GM12878 (cell line): Measurements from ENCODE around the gene SLC25A45. TPM values are rescaled to one million over a fixed set of nuclear protein-coding genes. Genes with fewer than 3 reads are reported as not detected.

Experiments used
- ATAC-seq: fragments of 200-7000 bp; cut with Tn5 transposase; 3 replicates; pipeline ENCODE4 v1.9.1; 2020; ENCODE audit warnings: mild to moderate bottlenecking, moderate library complexity
- BruUV-seq: library from RNA; stranded (reverse); fragments of 400-500 nt; replicated peaks from 2 replicates; lab custom pipeline; 2021; lab: Mats Ljungman, UMichigan
- CTCF ChIA-PET: fragments of 300-600 bp; sonication (Branson Sonifier 250); formaldehyde crosslinking; extraction: SDS; loops from one replicate; lab custom pipeline; 2021; ENCODE audit warnings: inconsistent platforms; lab: Yijun Ruan, JAX
- POLR2A ChIA-PET: fragments of 350-600 bp; formaldehyde crosslinking; extraction: SDS; loops from one replicate; lab custom pipeline; 2021; ENCODE audit warnings: inconsistent platforms; lab: Charles Lee
- RAD21 ChIA-PET: fragments of 300-600 bp; sonication (Branson Sonifier 250); formaldehyde crosslinking; loops from one replicate; lab custom pipeline; 2023; ENCODE audit warnings: antibody characterized with exemption; ENCODE audit not compliant: unreplicated experiment; lab: Charles Lee
- SMC1A ChIA-PET: fragments of 300-600 bp; sonication (Branson Sonifier 250); formaldehyde crosslinking; loops from one replicate; lab custom pipeline; 2023; ENCODE audit not compliant: unreplicated experiment, uncharacterized antibody; lab: Charles Lee
- DNase-seq: peaks from one replicate; pipeline ENCODE4 v3.0.0-alpha.2; 2011; ENCODE audit warnings: low read depth, low spot score
- FAIRE-seq: peaks from 3 replicates; lab custom pipeline; 2011; peaks lifted over from hg19 to GRCh38; lab: Jason Lieb, UNC
- H2AFZ ChIP-seq: 2 replicates; pipeline ENCODE4 v1.6.0; 2011; ENCODE audit warnings: low read depth, low read length, control low read depth; ENCODE audit not compliant: control insufficient read depth
- H3K27ac ChIP-seq: 2 replicates; pipeline ENCODE4 v1.5.1; 2011; ENCODE audit warnings: control low read depth; ENCODE audit not compliant: control insufficient read depth, insufficient read depth
- H3K27me3 ChIP-seq, 2 experiments: replicated peaks in 1 of 2; 2 replicates each; pipeline versions ENCODE4 v1.6.0 to v1.6.1; 2011; ENCODE audit warnings: low read length in 1 of 2; ENCODE audit not compliant: control insufficient read depth in 2 of 2, insufficient read depth in 2 of 2
- H3K36me3 ChIP-seq, 2 experiments: 2 replicates each; pipeline ENCODE4 v1.5.1; 2011; ENCODE audit warnings: low read length in 1 of 2; ENCODE audit not compliant: control insufficient read depth in 2 of 2, insufficient read depth in 2 of 2
- H3K4me1 ChIP-seq: 2 replicates; pipeline ENCODE4 v1.6.1; 2011; ENCODE audit warnings: mild to moderate bottlenecking, low read length, moderate library complexity, mixed read lengths; ENCODE audit not compliant: control insufficient read depth, insufficient read depth
- H3K4me2 ChIP-seq: 2 replicates; pipeline ENCODE4 v1.6.0; 2011; ENCODE audit warnings: control low read depth; ENCODE audit not compliant: control insufficient read depth, insufficient read depth
- H3K4me3 ChIP-seq: fragments of 200-600 bp; sonication (generic); 2 replicates; pipeline ENCODE4 v1.5.1; 2016
- H3K79me2 ChIP-seq: 2 replicates; pipeline ENCODE4 v1.6.0; 2011; ENCODE audit warnings: low read length; ENCODE audit not compliant: control insufficient read depth, insufficient read depth
- H3K9ac ChIP-seq: 2 replicates; pipeline ENCODE4 v1.8.0; 2011; ENCODE audit warnings: low read length, control low read depth, mixed read lengths; ENCODE audit not compliant: control insufficient read depth, insufficient read depth
- H3K9me3 ChIP-seq: replicated peaks from 3 replicates; pipeline ENCODE4 v1.5.1; 2011; ENCODE audit warnings: mild to moderate bottlenecking, low read length; ENCODE audit not compliant: control insufficient read depth, insufficient read depth
- H4K20me1 ChIP-seq: 2 replicates; pipeline ENCODE4 v1.6.0; 2011; ENCODE audit not compliant: control insufficient read depth, insufficient read depth
- BCL3 ChIP-seq: IDR thresholded peaks from 2 replicates; pipeline ENCODE4 v1.6.1; 2011; ENCODE audit warnings: borderline replicate concordance, low read depth, mild to moderate bottlenecking, moderate library complexity, low read length; ENCODE audit not compliant: insufficient read depth, poor library complexity, severe bottlenecking
- CUX1 ChIP-seq: IDR thresholded peaks from 2 replicates; pipeline ENCODE4 v1.6.1; 2012; ENCODE audit warnings: improper control_type of control experiment, low read depth, low read length; ENCODE audit not compliant: insufficient replicate concordance
- ETV6 ChIP-seq, 2 experiments: fragments of 450-650 bp in 1 of 2; IDR thresholded peaks in 1 of 2; conservative IDR thresholded peaks in 1 of 2; 2 replicates each; pipeline ENCODE4 v1.6.1; 2014; ENCODE audit warnings: antibody characterized with exemption in 1 of 2, borderline replicate concordance in 1 of 2, low read depth in 1 of 2, mild to moderate bottlenecking in 1 of 2, moderate library complexity in 1 of 2
- HDGF ChIP-seq: fragments of 450-650 bp; IDR thresholded peaks from 2 replicates; pipeline ENCODE4 v1.6.1; 2016; ENCODE audit warnings: antibody characterized with exemption
- NBN ChIP-seq: fragments of 450-650 bp; IDR thresholded peaks from 2 replicates; pipeline ENCODE4 v1.6.1; 2016
- PBX3 ChIP-seq: IDR thresholded peaks from 2 replicates; pipeline ENCODE4 v1.6.1; 2011; ENCODE audit warnings: mild to moderate bottlenecking, low read depth, low read length, moderate library complexity; ENCODE audit not compliant: insufficient replicate concordance
- POLR2A ChIP-seq: IDR thresholded peaks from 2 replicates; pipeline ENCODE4 v1.6.1; 2011; ENCODE audit warnings: low read depth, mild to moderate bottlenecking, low read length
- TCF3 ChIP-seq: IDR thresholded peaks from 2 replicates; pipeline ENCODE4 v1.6.1; 2012; ENCODE audit warnings: low read depth, mild to moderate bottlenecking, low read length, borderline replicate concordance; ENCODE audit not compliant: insufficient read depth
- WGBS: methylation state at CpG from one replicate; pipeline ENCODE4 v1.1.6; 2016; ENCODE audit warnings: low lambda C conversion rate; ENCODE audit not compliant: insufficient replicate concordance, insufficient coverage; ENCODE audit errors: missing lambda C conversion rate; 5-methylcytosine and 5-hydroxymethylcytosine counted together
- in situ Hi-C: fragments of 300-500 bp; cut with MboI; formaldehyde crosslinking; loops from 9 replicates; pipeline ENCODE4 v1.14.3; 2018; ENCODE audit warnings: mixed read lengths
- intact Hi-C: fragments of 100-400 bp; cut with micrococcal nuclease; formaldehyde crosslinking; loops from one replicate; pipeline ENCODE4 v1.14.2; 2022; ENCODE audit not compliant: unreplicated experiment
- polyA plus RNA-seq, 11 experiments: library from polyadenylated mRNA; depleted of rRNA in 4 of 11; unstranded in 6 of 11; stranded (reverse) in 5 of 11; fragments of >200 nt; fragmentation: Nextera tagmentation in 4 of 11; fragmentation: Illumina TruSeq in 1 of 11; extraction: Ambion mirVana in 4 of 11; extraction: Trizol in 1 of 11; gene quantifications; 1 replicate in 1 of 11; 2 replicates in 10 of 11; pipeline versions ENCODE4 v1.2.1 to v1.2.3, GENCODE V29; 2011 to 2016; ENCODE audit warnings: inconsistent platforms in 2 of 11, missing spikeins in 2 of 11, low read depth in 1 of 11
- total RNA-seq, 4 experiments: library from RNA; depleted of rRNA in 3 of 4; stranded (reverse); fragments of >200 nt in 3 of 4; fragmentation: Illumina TruSeq in 1 of 4; extraction: Trizol in 1 of 4; gene quantifications; 2 replicates each; pipeline versions ENCODE4 v1.2.1 to v1.2.3, GENCODE V29; 2013 to 2021

Gene SLC25A45
- total and polyA plus RNA-seq, 10 of the 15 experiments (the other 5 are each of a cell fraction or from before 2014, with no cell fraction given): 4.1 to 35.2 (median 20.3) TPM

GRCh38 chr11:65429068-65429681 is 46.7 kb upstream of the SLC25A45 start (continued):
- peak; percentile 60 for TF ChIP-seq PBX3
- TF ChIP-seq NBN: peak; percentile 79
- TF ChIP-seq ETV6 (conservative IDR thresholded peaks at IDR 0.05 in 1 of 2, IDR thresholded peaks at IDR 0.05 in 1 of 2; ENCODE audit: borderline replicate concordance in 1 of 2, low read depth in 1 of 2): 0 out of 4 replicates have a peak, but pooled peaks of 1 of the 2 experiments have one; percentile 27
- peak; percentile 75 for TF ChIP-seq HDGF

GRCh38 chr11:65428578-65429067 is 46.2 kb upstream of the SLC25A45 start:
- 43% methylated on average over 5 of the region's 5 CpGs for WGBS
- H3K79me2 ChIP-seq: peaks cover 99% of the 10 kb centered on the region
- peak; percentile 0; the same call in 1 of the 3 replicates for ATAC-seq
- BruUV-seq: no TSS peak
- peak overlapping the region; percentile 100 for H3K4me2 ChIP-seq
- peak overlapping the region; percentile 95 for H3K4me3 ChIP-seq
- ChIA-PET POLR2A (interaction anchor here (2.5 kb wide), 1 partner anchor 70 kb away, joined by 21 read pairs; the partner anchor contains the start of gene MALAT1), SMC1A (interaction anchor here (1.4 to 1.8 kb wide), 2 partner anchors 10 to 12 kb away, joined by 3 to 4 read pairs; no protein-coding TSS in a partner anchor), CTCF (interaction anchor here (1.0 kb wide), 1 partner anchor 9 kb away, joined by 4 read pairs; no protein-coding TSS in a partner anchor), RAD21 (interaction anchor here (1.0 to 15.3 kb wide), 3 partner anchors 11 to 68 kb away, joined by 3 to 282 read pairs (median 4); partner anchors contain the start of gene MALAT1)
- in situ Hi-C loops: loop anchor here (10.0 kb wide), 1 partner anchor 564 kb away; no protein-coding TSS in a partner anchor
- H2AFZ ChIP-seq: no peak overlapping the region
- H3K36me3 ChIP-seq: no peaks in the 10 kb centered on the region; a peak in 2 of 4 replicates
- H3K9ac ChIP-seq: peak overlapping the region; percentile 58
- peaks cover 13% of the 10 kb centered on the region for H4K20me1 ChIP-seq
- no peak for FAIRE-seq
- peaks cover 33% of the 10 kb centered on the region for H3K4me1 ChIP-seq
- peak overlapping the region; percentile 100 for H3K27ac ChIP-seq
- H3K9me3 ChIP-seq: no peaks in the 10 kb centered on the region
- DNase-seq: no peak
- intact Hi-C loops: no loop called here
- H3K27me3 ChIP-seq: no peaks in the 10 kb centered on the region
- TF ChIP-seq CUX1 (no peak), TCF3 (no peak), BCL3 (no peak), POLR2A (peak; percentile 46; the same call in 1 of the 2 replicates)
